Measurements from ENCODE around the gene PVRIG. TPM values are rescaled to one million over a fixed set of nuclear protein-coding genes. Genes with fewer than 3 reads are reported as not detected.
A peak's percentile ranks its signal among the peaks of the same experiment; 100 is the strongest.
"Not testable (repeated sequence)": the region's sequence is repeated elsewhere in the genome, so short reads cannot be mapped to it uniquely, and the experiment has no call there.

PVRIG gene
- total RNA-seq = 0.50 TPM

GRCh38 chr7:100219801-100220585 lies at the start of gene PVRIG:
Gene PVRIG (plus strand): TSS chr7:100219949. CDS start chr7:100219971, 22 bp downstream.
- not testable (repeated sequence) for DNase-seq (ENCODE audit: low spot score); ATAC-seq

- DNase-seq (ENCODE audit: low spot score) (no peak), ATAC-seq (no peak)
Observed at GRCh38 chr7:100170101-100170897, 49.5 kb upstream of the PVRIG start.

- DNase-seq (ENCODE audit: low spot score) (no peak), ATAC-seq (peak; percentile 44)
Observed at GRCh38 chr7:100171087-100171681, 48.6 kb upstream of the PVRIG start.

- DNase-seq (ENCODE audit: low spot score) (no peak), ATAC-seq (no peak)
Observed at GRCh38 chr7:100171840-100172239, 47.9 kb upstream of the PVRIG start.

GRCh38 chr7:100173806-100174495 lies 45.8 kb upstream of the PVRIG start:
- ATAC-seq (no peak), DNase-seq (ENCODE audit: low spot score) (no peak)

- DNase-seq (ENCODE audit: low spot score) (no peak), ATAC-seq (no peak)
Observed at GRCh38 chr7:100174582-100174981, 45.2 kb upstream of the PVRIG start.

- no peak for ATAC-seq
Observed at GRCh38 chr7:100175296-100175935, 44.3 kb upstream of the PVRIG start.

GRCh38 chr7:100176096-100177044 lies 43.4 kb upstream of the PVRIG start:
- DNase-seq (ENCODE audit: low spot score) (no peak), ATAC-seq (no peak)

More at GRCh38 chr7:100175296-100175935, 44.3 kb upstream of the PVRIG start:
- DNase-seq (ENCODE audit: low spot score) = no peak

- DNase-seq (ENCODE audit: low spot score) = peak; percentile 91
- peak; percentile 96 for ATAC-seq
Observed at GRCh38 chr7:100177045-100178001, 42.4 kb upstream of the PVRIG start, which contains the start of the genes GPC2 and STAG3. Gene GPC2 (minus strand): TSS chr7:100177381. CDS start chr7:100177199, 182 bp downstream. Gene STAG3 (plus strand): TSS chr7:100177918. CDS start chr7:100180557, 2,639 bp downstream.

- not testable (repeated sequence) for ATAC-seq
Observed at GRCh38 chr7:100180084-100180483, 39.7 kb upstream of the PVRIG start.

GRCh38 chr7:100182616-100183015 lies 37.1 kb upstream of the PVRIG start:
- ATAC-seq; DNase-seq (ENCODE audit: low spot score): not testable (repeated sequence)

More at GRCh38 chr7:100180084-100180483, 39.7 kb upstream of the PVRIG start:
- DNase-seq (ENCODE audit: low spot score) = not testable (repeated sequence)

GRCh38 chr7:100183090-100183489 lies 36.7 kb upstream of the PVRIG start:
- DNase-seq (ENCODE audit: low spot score) = not testable (repeated sequence)

GRCh38 chr7:100185726-100186125 lies 34.0 kb upstream of the PVRIG start:
- ATAC-seq = no peak
- DNase-seq (ENCODE audit: low spot score) = no peak

More at GRCh38 chr7:100183090-100183489, 36.7 kb upstream of the PVRIG start:
- ATAC-seq = not testable (repeated sequence)

- DNase-seq (ENCODE audit: low spot score) (no peak), ATAC-seq (no peak)
Observed at GRCh38 chr7:100189061-100189460, 30.7 kb upstream of the PVRIG start.

- DNase-seq (ENCODE audit: low spot score) (no peak), ATAC-seq (peak; percentile 95)
Observed at GRCh38 chr7:100190048-100190711, 29.6 kb upstream of the PVRIG start.

- DNase-seq (ENCODE audit: low spot score) (no peak), ATAC-seq (no peak)
Observed at GRCh38 chr7:100191775-100192174, 28.0 kb upstream of the PVRIG start.

- not testable (repeated sequence) for DNase-seq (ENCODE audit: low spot score); ATAC-seq
Observed at GRCh38 chr7:100192281-100192862, 27.4 kb upstream of the PVRIG start.
